A549 treated with RU486 at 1 μM for 4 hours (cell line): ENCODE results near the gene MICALL1. TPM values are rescaled to one million over a fixed set of nuclear protein-coding genes. Genes with fewer than 3 reads are reported as not detected.

ENCODE experiments used
- total RNA-seq: library from RNA; stranded (reverse); fragments of 200-300 nt; extraction: Qiagen RNA extraction; gene quantifications from 5 replicates; pipeline ENCODE4 v1.2.3, GENCODE V29; 2022; ENCODE audit warnings: low read depth

Gene MICALL1
- 14.4 to 19.6 TPM (median 18.7 TPM) in 5 replicates for total RNA-seq

GRCh38 chr22:37905534-37906363 is at the start of gene MICALL1:
MICALL1 (plus strand) TSS chr22:37906297; CDS start chr22:37906423, 126 bp downstream.

GRCh38 chr22:37953437-37954179 is 47.5 kb downstream of the MICALL1 start, which contains the start of the genes C22orf23 and POLR2F:
C22orf23 (minus strand) TSS chr22:37953601; CDS start chr22:37953149, 452 bp downstream.
POLR2F (plus strand) TSS chr22:37953699; CDS start chr22:37953788, 89 bp downstream.

GRCh38 chr22:37983860-37984791 is 78.0 kb downstream of the MICALL1 start, which contains the start of gene SOX10:
SOX10 (minus strand) TSS chr22:37984555; CDS start chr22:37983784, 771 bp downstream.

Other genes with a start within 250 kb of the MICALL1 start
- gene PDXP, start 247.6 kb upstream of the MICALL1 start, total RNA-seq = 15.1 to 21.3 TPM (median 19.9 TPM) in 5 replicates
- 1,192 to 1,348 TPM (median 1,281 TPM) in 5 replicates for gene LGALS1, start 230.7 kb upstream of the MICALL1 start, total RNA-seq
- 27.4 to 31.3 TPM (median 28.5 TPM) in 5 replicates for gene NOL12, start 220.0 kb upstream of the MICALL1 start, total RNA-seq
- gene TRIOBP, start 209.2 kb upstream of the MICALL1 start, total RNA-seq = 22.3 to 35.1 TPM (median 29.2 TPM) in 5 replicates
- 2.4 to 3.8 TPM (median 2.7 TPM) in 5 replicates for gene GCAT, start 98.4 kb upstream of the MICALL1 start, total RNA-seq
- not detected in 5 replicates for gene GALR3, start 82.9 kb upstream of the MICALL1 start, total RNA-seq
- 17.0 to 25.5 TPM (median 24.0 TPM) in 5 replicates for gene ANKRD54, start 62.0 kb upstream of the MICALL1 start, total RNA-seq
- gene EIF3L, start 56.9 kb upstream of the MICALL1 start, total RNA-seq = 265 to 330 TPM (median 289 TPM) in 5 replicates
- 0.20 to 0.37 TPM (median 0.32 TPM) in 5 replicates for gene C22orf23, start 47.3 kb downstream of the MICALL1 start, total RNA-seq
- 123 to 149 TPM (median 139 TPM) in 5 replicates for gene POLR2F, start 47.4 kb downstream of the MICALL1 start, total RNA-seq
- not detected in 5 replicates for gene SOX10, start 78.3 kb downstream of the MICALL1 start, total RNA-seq
- gene PICK1, start 151.1 kb downstream of the MICALL1 start, total RNA-seq = 7.8 to 12.1 TPM (median 12.0 TPM) in 5 replicates
- not detected in 5 replicates for gene SLC16A8, start 177.9 kb downstream of the MICALL1 start, total RNA-seq
- gene BAIAP2L2, start 204.4 kb downstream of the MICALL1 start, total RNA-seq = 3.2 to 4.9 TPM (median 4.4 TPM) in 5 replicates